ENCODE data around the gene FITM1. TPM values are rescaled to one million over a fixed set of nuclear protein-coding genes. Genes with fewer than 3 reads are reported as not detected.

Gene FITM1
- polyA plus RNA-seq, 1 donor (not counting 4 experiments of a cell fraction or from before 2014, with no cell fraction given), result not detected

GRCh38 chr14:24162093-24162492, 31.6 kb downstream of the FITM1 start:
- Histone ChIP-seq H3K9ac (ENCODE audit: control insufficient read depth, extremely low read depth, insufficient read depth, low read length) (peak overlapping the region; percentile 100), H4K20me1 (ENCODE audit: control insufficient read depth, extremely low read depth, insufficient read depth, low read length) (no peaks in the 10 kb centered on the region), H3K27ac (ENCODE audit: control insufficient read depth, insufficient read depth, low read length) (peak overlapping the region; percentile 99), H3K9me1 (ENCODE audit: control insufficient read depth, extremely low read depth, insufficient read depth, low read length) (no peaks in the 10 kb centered on the region), H2AFZ (ENCODE audit: control insufficient read depth, low read length) (no peak overlapping the region), H3K79me2 (ENCODE audit: control insufficient read depth, insufficient read depth, low read length) (peaks cover 32% of the 10 kb centered on the region), H3K4me1 (ENCODE audit: control insufficient read depth, extremely low read depth, insufficient read depth, low read length) (peaks cover 29% of the 10 kb centered on the region), H3K27me3 (ENCODE audit: control insufficient read depth, extremely low read depth, insufficient read depth, low read length) (no peaks in the 10 kb centered on the region), H3K36me3 (ENCODE audit: control insufficient read depth in 2 of 2, extremely low read depth in 1 of 2, insufficient read depth in 2 of 2, low read length in 2 of 2) (peaks cover 53 to 58% of the 10 kb centered on the region in 2 experiments), H3K9me3 (ENCODE audit: control insufficient read depth, low read depth, low read length) (no peaks in the 10 kb centered on the region), H3K4me2 (ENCODE audit: control insufficient read depth, extremely low read depth, insufficient read depth, low read depth, low read length) (peak overlapping the region; percentile 100), H3K4me3 (ENCODE audit: control insufficient read depth in 2 of 3, extremely low read depth in 1 of 3, insufficient read depth in 2 of 3, low read depth in 1 of 3, low read length in 3 of 3) (peak overlapping the region; percentile 72 to 96 (median 95))
- DNase-seq (ENCODE audit: low read depth, low spot score) (no peak), FAIRE-seq (no peak)
- TF ChIP-seq EZH2 (IDR thresholded peaks at IDR 0.05; ENCODE audit: low read length), result no peak
- TF ChIP-seq CTCF (optimal IDR thresholded peaks at IDR 0.05 in 1 of 3, IDR thresholded peaks at IDR 0.05 in 1 of 3, conservative IDR thresholded peaks at IDR 0.05 in 1 of 3; ENCODE audit: extremely low read depth in 1 of 3, insufficient read depth in 2 of 3, low read length in 3 of 3), result no peak
- dilution Hi-C loops (cut with MboI; ENCODE audit: extremely low pct_ligation_motif_present, low sequenced_read_pairs), result no loop called here

- FAIRE-seq (no peak), DNase-seq (ENCODE audit: low read depth, low spot score) (no peak)
- Histone ChIP-seq H3K79me2 (ENCODE audit: control insufficient read depth, insufficient read depth, low read length) (peaks cover 32% of the 10 kb centered on the region), H3K9ac (ENCODE audit: control insufficient read depth, extremely low read depth, insufficient read depth, low read length) (no peak overlapping the region), H3K9me1 (ENCODE audit: control insufficient read depth, extremely low read depth, insufficient read depth, low read length) (no peaks in the 10 kb centered on the region), H3K27me3 (ENCODE audit: control insufficient read depth, extremely low read depth, insufficient read depth, low read length) (no peaks in the 10 kb centered on the region), H3K4me2 (ENCODE audit: control insufficient read depth, extremely low read depth, insufficient read depth, low read depth, low read length) (no peak overlapping the region), H3K4me3 (ENCODE audit: control insufficient read depth in 2 of 3, extremely low read depth in 1 of 3, insufficient read depth in 2 of 3, low read depth in 1 of 3, low read length in 3 of 3) (no peak overlapping the region), H4K20me1 (ENCODE audit: control insufficient read depth, extremely low read depth, insufficient read depth, low read length) (no peaks in the 10 kb centered on the region), H3K9me3 (ENCODE audit: control insufficient read depth, low read depth, low read length) (no peaks in the 10 kb centered on the region), H2AFZ (ENCODE audit: control insufficient read depth, low read length) (no peak overlapping the region), H3K36me3 (ENCODE audit: control insufficient read depth in 2 of 2, extremely low read depth in 1 of 2, insufficient read depth in 2 of 2, low read length in 2 of 2) (peaks cover 45 to 51% of the 10 kb centered on the region in 2 experiments), H3K27ac (ENCODE audit: control insufficient read depth, insufficient read depth, low read length) (no peak overlapping the region), H3K4me1 (ENCODE audit: control insufficient read depth, extremely low read depth, insufficient read depth, low read length) (peaks cover 29% of the 10 kb centered on the region)
- dilution Hi-C loops (cut with MboI; ENCODE audit: extremely low pct_ligation_motif_present, low sequenced_read_pairs), result no loop called here
- no peak for TF ChIP-seq EZH2 (IDR thresholded peaks at IDR 0.05; ENCODE audit: low read length)
- no peak for TF ChIP-seq CTCF (optimal IDR thresholded peaks at IDR 0.05 in 1 of 3, IDR thresholded peaks at IDR 0.05 in 1 of 3, conservative IDR thresholded peaks at IDR 0.05 in 1 of 3; ENCODE audit: extremely low read depth in 1 of 3, insufficient read depth in 2 of 3, low read length in 3 of 3)
Measured at GRCh38 chr14:24164518-24164991, 34.1 kb downstream of the FITM1 start.
